Fibroblast of mammary gland (primary cell): ENCODE data around the gene DAB2IP.

Experiments
- DNase-seq: peaks from one replicate; pipeline ENCODE4 v3.0.0-alpha.2; 2010; ENCODE audit warnings: low read depth
- H3K4me3 ChIP-seq: 2 replicates; pipeline ENCODE4 v1.5.1; 2011; ENCODE audit warnings: low read depth, mild to moderate bottlenecking, low read length, moderate library complexity; ENCODE audit not compliant: control insufficient read depth
- CTCF ChIP-seq: conservative IDR thresholded peaks from 2 replicates; pipeline ENCODE4 v1.5.1; 2011; ENCODE audit warnings: low read depth, low read length, inconsistent platforms; ENCODE audit not compliant: control insufficient read depth, insufficient read depth

DAB2IP gene

GRCh38 chr9:121650217-121651007 is 1.0 kb upstream of the DAB2IP start:
- no peak overlapping the region for H3K4me3 ChIP-seq
- TF ChIP-seq CTCF: no peak
- no peak for DNase-seq

- TF ChIP-seq CTCF: no peak
- H3K4me3 ChIP-seq: no peak overlapping the region
- DNase-seq: no peak
Observed at GRCh38 chr9:121651008-121651294, 483 bp upstream of the DAB2IP start.

DNA sequence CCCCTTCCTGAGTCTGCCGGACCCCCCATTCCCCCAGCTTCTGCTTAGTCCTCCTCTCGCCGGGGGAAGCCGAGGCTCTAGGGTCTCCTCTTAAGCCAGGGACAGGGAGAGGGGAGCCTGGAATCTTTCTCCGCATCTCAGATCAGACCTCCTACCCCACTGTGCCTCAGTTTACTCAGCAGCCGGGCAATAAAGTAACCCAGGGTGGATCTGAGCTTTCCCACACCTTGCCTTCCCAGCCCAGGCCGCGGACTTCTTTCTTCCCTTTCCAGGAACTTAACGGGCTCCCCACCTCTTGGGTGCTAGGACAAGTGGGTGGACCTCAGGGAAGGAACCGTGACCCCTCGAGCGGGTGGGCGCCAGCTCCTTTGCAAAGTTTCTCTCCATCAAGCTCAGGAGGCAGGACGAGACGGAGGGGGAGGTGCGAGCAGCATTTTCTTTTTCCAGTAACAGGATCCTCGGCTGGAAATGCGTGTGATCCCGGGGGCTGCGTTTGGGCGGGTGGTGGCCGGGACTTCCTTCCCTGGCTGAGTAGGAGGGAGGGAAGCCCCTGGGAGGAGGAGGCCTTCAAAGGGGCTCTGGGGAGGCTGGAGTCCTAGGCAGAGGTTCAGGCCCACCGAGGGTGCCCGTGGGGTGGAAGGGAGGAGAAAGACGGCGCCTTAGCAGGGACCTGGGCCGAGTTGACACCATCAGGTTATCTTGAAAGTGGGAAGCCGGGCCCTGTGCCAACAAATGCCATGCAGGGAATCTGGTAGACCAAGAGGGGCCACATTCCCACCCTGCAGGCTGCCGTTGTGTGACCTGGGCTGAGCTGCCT is 795 bp downstream of the DAB2IP start:
- TF ChIP-seq CTCF: no peak
- DNase-seq: no peak
- no peak overlapping the region for H3K4me3 ChIP-seq

DNA sequence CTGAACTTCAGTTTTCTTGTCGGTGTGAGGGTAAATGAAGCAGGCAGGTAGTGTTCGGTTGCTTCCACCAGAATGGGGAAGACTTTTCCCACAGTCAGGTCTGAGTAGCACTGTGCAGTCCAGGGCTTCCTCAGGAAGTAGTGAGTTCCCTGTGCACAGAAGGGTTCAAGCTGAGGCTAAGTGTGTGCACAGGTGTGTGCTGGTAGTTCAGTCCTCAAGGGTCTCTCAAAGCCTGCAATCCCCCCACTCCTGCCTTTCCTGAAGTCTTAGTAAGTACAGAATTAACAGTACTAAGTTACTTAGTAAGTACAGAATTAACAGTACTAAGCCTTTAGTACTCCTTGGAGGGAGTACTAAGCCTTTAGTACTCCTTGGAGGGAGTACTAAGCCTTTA is 1.4 kb downstream of the DAB2IP start:
- no peak overlapping the region for H3K4me3 ChIP-seq
- no peak for TF ChIP-seq CTCF
- no peak for DNase-seq

DNA sequence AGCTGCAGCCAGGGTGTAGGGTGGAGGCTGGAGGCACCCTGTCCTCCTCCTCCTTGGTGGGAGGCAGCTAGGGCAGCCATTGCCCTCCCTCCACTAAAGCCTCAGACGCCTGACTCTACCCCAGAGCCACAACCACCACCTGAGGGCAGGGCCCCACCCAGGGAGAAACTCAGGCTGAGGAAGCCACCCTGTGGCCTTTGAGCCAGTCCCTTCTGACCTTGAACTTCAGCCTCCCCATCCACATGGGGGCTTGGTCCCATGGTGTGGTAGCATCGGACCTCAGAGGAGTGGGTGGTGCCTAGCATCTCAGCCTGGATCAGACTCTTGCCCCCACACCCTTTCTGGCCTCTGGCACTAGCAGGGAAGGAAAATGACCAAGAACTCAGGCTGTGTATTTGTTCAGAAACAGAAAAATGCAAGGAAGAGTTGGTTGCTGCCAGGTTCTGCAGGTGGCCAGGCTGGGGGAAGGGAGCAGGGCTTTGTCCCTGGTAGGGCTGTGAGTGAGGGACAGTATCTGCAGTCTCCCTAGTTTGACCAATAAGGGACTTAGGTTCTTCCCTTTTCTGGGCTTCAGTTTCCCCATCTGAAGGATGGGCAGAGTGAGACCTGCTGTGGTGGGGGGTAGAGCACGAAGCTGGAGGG is 3.2 kb downstream of the DAB2IP start:
- no peak overlapping the region for H3K4me3 ChIP-seq
- no peak for TF ChIP-seq CTCF
- DNase-seq: no peak

DNA sequence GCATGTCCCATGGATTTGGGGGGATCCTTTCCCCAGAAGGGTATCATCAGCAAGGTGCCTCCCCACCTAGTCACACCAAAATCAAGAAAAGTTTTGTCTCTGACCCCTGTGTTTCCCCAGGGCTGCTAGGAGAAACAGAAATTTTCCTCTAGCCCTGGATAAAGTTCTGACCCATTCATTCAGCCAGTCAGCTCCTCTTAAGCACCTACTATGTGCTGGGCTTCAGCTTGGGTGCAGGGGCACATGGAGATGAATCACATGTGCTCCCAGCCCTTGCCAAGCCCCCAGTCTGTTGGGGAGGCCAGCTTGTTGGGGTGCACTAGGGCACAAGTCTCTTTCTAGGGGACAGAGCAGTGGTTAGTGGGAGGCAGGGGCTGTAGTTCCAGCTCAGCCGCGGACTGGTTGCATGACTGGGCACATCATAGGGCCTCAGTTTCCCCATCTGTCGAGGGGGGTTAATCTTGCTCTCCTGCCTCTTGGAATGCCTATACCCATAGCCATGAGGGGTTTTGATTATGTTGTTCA is 3.9 kb downstream of the DAB2IP start:
- no peak for TF ChIP-seq CTCF
- no peak overlapping the region for H3K4me3 ChIP-seq

More for the DNA sequence above, 3.9 kb downstream of the DAB2IP start:
- DNase-seq: no peak
